Gastrocnemius medialis (tissue), 4 donors: ENCODE data around the gene TGM2. TPM values are rescaled to one million over a fixed set of nuclear protein-coding genes. Genes with fewer than 3 reads are reported as not detected.

Experiments
- ATAC-seq, 2 donors: fragments of 150-250 bp; one replicate each; pipeline ENCODE4 v1.9.1; 2016
- DNase-seq, 2 donors: peaks; one replicate each; pipeline ENCODE4 v3.0.0-alpha.2; 2019
- H3K27ac ChIP-seq, 4 donors: fragments of 200-600 bp; sonication (generic); 1 replicate in 1 of 4; 2 replicates in 3 of 4; pipeline ENCODE4 v1.5.1; 2016 to 2018; ENCODE audit warnings: mild to moderate bottlenecking in 2 of 4, moderate library complexity in 1 of 4
- H3K27me3 ChIP-seq, 3 donors: fragments of 200-600 bp; sonication (generic) in 2 of 3; 1 replicate in 1 of 3; 2 replicates in 2 of 3; pipeline versions ENCODE4 v1.5.1 to v1.6.0; 2016 to 2019; ENCODE audit warnings: mild to moderate bottlenecking in 1 of 3, moderate library complexity in 1 of 3
- H3K36me3 ChIP-seq, 2 donors: fragments of 200-600 bp; sonication (generic) in 1 of 2; one replicate each; pipeline ENCODE4 v1.5.1; 2017 to 2018
- H3K4me1 ChIP-seq, 2 donors: fragments of 200-600 bp; sonication (generic) in 1 of 2; one replicate each; pipeline ENCODE4 v1.5.1; 2016 to 2017; ENCODE audit warnings: mild to moderate bottlenecking in 2 of 2
- H3K4me3 ChIP-seq, 4 donors: fragments of 200-600 bp; sonication (generic) in 3 of 4; 1 replicate in 1 of 4; 2 replicates in 3 of 4; pipeline ENCODE4 v1.5.1; 2016 to 2019; ENCODE audit warnings: mild to moderate bottlenecking in 2 of 4
- H3K9me3 ChIP-seq, 3 donors: fragments of 200-600 bp; sonication (generic) in 2 of 3; 1 replicate in 1 of 3; 2 replicates in 2 of 3; pipeline ENCODE4 v1.5.1; 2016 to 2019
- CTCF ChIP-seq, 5 experiments: fragments of 450-650 bp in 3 of 5; fragments of 200-600 bp in 2 of 5; sonication (generic) in 2 of 5; IDR thresholded peaks in 4 of 5; conservative IDR thresholded peaks in 1 of 5; 1 replicate in 4 of 5; 2 replicates in 1 of 5; pipeline ENCODE4 v1.5.1; 2016 to 2019; ENCODE audit warnings: antibody characterized with exemption in 5 of 5, mild to moderate bottlenecking in 3 of 5, moderate library complexity in 3 of 5
- POLR2A ChIP-seq, 2 donors: fragments of 450-650 bp; IDR thresholded peaks; one replicate each; pipeline ENCODE4 v1.6.1; 2017; ENCODE audit warnings: antibody characterized with exemption in 2 of 2, mild to moderate bottlenecking in 2 of 2, moderate library complexity in 2 of 2
- in situ Hi-C, 4 donors: fragments of 200-750 bp; cut with MboI; loops; one replicate each; pipeline versions ENCODE4 v1.15.0 to v1.8.0; 2017; ENCODE audit warnings: low sequenced_read_pairs in 4 of 4
- intact Hi-C: fragments of 100-400 bp; cut with DNase I; formaldehyde crosslinking; loops from one replicate; pipeline ENCODE4 v1.15.1; 2023; ENCODE audit warnings: low total_unique reads
- total RNA-seq, 4 donors: library from RNA; depleted of rRNA; stranded (reverse); fragments of >200 nt; gene quantifications; one replicate each; pipeline versions ENCODE4 v1.1.0 to v1.2.3, GENCODE V29; 2016

TGM2 gene
- total RNA-seq, 4 donors from 2014 or later, result 12.8 to 152 (median 58.4) TPM

DNA sequence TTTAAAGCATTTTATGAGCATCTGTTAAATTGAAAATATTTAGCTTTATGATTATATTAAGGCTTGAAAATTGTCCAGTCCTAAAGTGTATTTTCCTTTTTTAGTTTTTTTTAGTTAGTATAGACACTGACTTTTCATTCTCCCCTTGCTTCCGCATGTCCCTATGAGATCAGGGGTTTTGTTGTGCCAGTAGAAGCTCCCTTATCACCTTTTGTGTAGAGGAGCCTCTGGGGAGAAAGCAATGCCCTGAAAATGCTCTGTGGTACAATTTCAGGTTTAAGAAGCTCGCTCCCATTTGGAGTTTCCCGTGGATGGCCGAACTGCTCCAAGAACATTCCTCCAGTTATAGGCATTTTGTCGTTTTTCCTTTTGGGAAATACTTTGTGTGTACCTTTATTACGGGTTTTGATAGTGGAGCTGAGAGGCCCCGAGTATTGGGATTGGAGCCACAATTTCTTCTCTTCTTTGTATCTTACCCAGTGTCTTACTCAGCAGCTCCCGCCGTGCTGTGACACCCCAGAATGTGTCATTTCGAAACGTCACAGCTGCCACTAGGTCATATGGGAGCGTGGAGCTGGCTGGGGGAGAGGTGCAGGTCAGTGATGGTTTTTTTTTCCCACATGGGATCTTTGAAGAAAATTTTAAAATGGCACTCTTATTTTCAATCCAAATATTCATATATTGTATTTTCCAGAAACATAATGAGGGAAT is 81.6 kb downstream of the TGM2 start:
- TF ChIP-seq POLR2A (IDR thresholded peaks at IDR 0.05) (no peak), CTCF (IDR thresholded peaks at IDR 0.05 in 4 of 5, conservative IDR thresholded peaks at IDR 0.05 in 1 of 5) (no peak)
- Histone ChIP-seq H3K27me3 (no peaks in the 10 kb centered on the region), H3K36me3 (peaks cover 0 to 21% of the 10 kb centered on the region in 2 donors), H3K9me3 (no peaks in the 10 kb centered on the region), H3K4me1 (peaks cover 29 to 34% of the 10 kb centered on the region in 2 donors), H3K27ac (peak overlapping the region in 1 of 4 donors; percentile 7), H3K4me3 (no peak overlapping the region)
- in situ Hi-C loops (no loop called here), intact Hi-C loops (no loop called here)
- peak in 1 of 2 donors; percentile 41 for ATAC-seq
- DNase-seq, result no peak

DNA sequence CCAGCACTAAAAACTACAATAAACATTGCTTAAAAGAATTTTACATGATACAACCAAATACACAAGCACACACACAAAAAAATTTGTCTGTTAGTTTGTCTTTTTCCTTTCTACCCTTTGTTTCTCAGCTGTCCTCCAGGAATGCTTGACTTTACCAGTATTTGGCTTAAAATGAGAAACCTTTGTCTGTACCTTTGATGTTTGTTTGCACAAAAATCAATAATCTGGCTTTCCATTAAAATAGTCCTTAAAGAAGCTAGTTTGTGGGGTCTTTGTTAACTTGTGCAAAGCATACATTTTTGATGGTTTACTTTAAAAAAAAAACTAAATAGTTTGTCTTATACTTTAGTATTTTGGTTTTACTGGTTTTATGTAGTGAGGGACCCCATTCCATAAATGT is 82.2 kb downstream of the TGM2 start:
- intact Hi-C loops, result no loop called here
- peaks cover 29 to 40% of the 10 kb centered on the region in 2 donors for H3K4me1 ChIP-seq
- no peak for TF ChIP-seq POLR2A (IDR thresholded peaks at IDR 0.05)
- TF ChIP-seq CTCF (IDR thresholded peaks at IDR 0.05 in 4 of 5, conservative IDR thresholded peaks at IDR 0.05 in 1 of 5), result no peak

DNA sequence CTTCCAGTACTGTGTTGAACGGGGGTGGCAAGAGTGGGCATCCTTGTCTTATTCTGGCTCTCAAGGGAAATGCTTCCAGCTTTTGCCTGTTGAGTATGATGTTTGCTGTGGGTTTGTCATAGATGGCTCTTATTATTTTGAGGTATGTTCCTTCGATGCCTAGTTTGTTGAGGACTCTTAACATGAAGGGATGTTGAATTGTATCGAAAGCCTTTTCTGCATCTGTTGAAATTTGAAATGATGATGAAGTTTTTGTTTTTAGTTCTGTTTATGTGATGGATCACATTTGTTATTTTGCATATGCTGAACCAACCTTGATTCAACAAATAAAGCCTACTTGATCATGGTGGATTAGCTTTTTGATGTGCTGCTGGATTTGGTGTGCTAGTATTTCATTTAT is 83.5 kb downstream of the TGM2 start:
- ATAC-seq, result no peak
- DNase-seq, result no peak
- H3K27me3 ChIP-seq, result no peaks in the 10 kb centered on the region
- H3K27ac ChIP-seq, result peak overlapping the region in 1 of 4 donors; percentile 7
- no peak overlapping the region for H3K4me3 ChIP-seq
- no peak for TF ChIP-seq POLR2A (IDR thresholded peaks at IDR 0.05)
- no peak for TF ChIP-seq CTCF (IDR thresholded peaks at IDR 0.05 in 4 of 5, conservative IDR thresholded peaks at IDR 0.05 in 1 of 5)
- H3K4me1 ChIP-seq, result peaks cover 34 to 51% of the 10 kb centered on the region in 2 donors
- H3K36me3 ChIP-seq, result peaks cover 0 to 18% of the 10 kb centered on the region in 2 donors
- in situ Hi-C loops (no loop called here), intact Hi-C loops (no loop called here)
- no peaks in the 10 kb centered on the region for H3K9me3 ChIP-seq

More for the DNA sequence above, 82.2 kb downstream of the TGM2 start:
- ATAC-seq (no peak), DNase-seq (no peak)
- in situ Hi-C loops, result no loop called here
- Histone ChIP-seq H3K4me3 (no peak overlapping the region), H3K9me3 (no peaks in the 10 kb centered on the region), H3K27me3 (no peaks in the 10 kb centered on the region), H3K27ac (peak overlapping the region in 1 of 4 donors; percentile 7), H3K36me3 (peaks cover 0 to 15% of the 10 kb centered on the region in 2 donors)

GRCh38 chr20:38079353-38079752 is 85.7 kb downstream of the TGM2 start:
- ATAC-seq, result no peak
- no peak for TF ChIP-seq CTCF (IDR thresholded peaks at IDR 0.05 in 4 of 5, conservative IDR thresholded peaks at IDR 0.05 in 1 of 5)
- no peak for TF ChIP-seq POLR2A (IDR thresholded peaks at IDR 0.05)
- Histone ChIP-seq H3K4me3 (no peak overlapping the region), H3K4me1 (peaks cover 54 to 67% of the 10 kb centered on the region in 2 donors), H3K36me3 (peaks cover 0 to 9% of the 10 kb centered on the region in 2 donors), H3K9me3 (no peaks in the 10 kb centered on the region), H3K27ac (no peak overlapping the region), H3K27me3 (no peaks in the 10 kb centered on the region)
- DNase-seq, result no peak
- in situ Hi-C loops (no loop called here), intact Hi-C loops (no loop called here)
